Ramos (cell line): ENCODE measurements around the gene DYSF.

Source experiments
- in situ Hi-C: fragments of 300-500 bp; cut with MboI; formaldehyde crosslinking; loops from one replicate; pipeline ENCODE4 v1.14.3; 2022; ENCODE audit warnings: low sequenced_read_pairs; ENCODE audit not compliant: unreplicated experiment

DYSF gene

DNA sequence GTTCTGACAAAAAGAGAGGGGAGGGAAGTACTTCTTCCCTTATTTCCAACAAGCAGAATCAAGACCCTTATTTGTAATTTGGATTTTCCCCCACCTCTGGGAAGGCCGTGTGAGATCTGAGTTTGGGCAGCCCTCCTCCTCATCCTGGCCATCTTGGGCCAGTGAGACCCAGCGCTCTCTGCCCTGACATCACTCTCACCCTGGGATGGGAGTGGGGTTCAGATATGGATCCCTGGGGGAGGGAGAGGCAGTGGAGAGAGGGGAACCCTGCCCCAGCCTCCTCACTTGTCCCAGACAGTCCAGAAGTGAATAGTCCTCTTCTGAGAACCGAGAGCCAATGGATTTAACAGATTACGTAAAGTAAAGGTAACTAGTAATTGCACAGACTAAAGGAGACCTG is 64.5 kb downstream of the DYSF start:
- in situ Hi-C loops = loop anchor here (10.0 kb wide), 1 partner anchor 213 kb away; no protein-coding TSS in a partner anchor

DNA sequence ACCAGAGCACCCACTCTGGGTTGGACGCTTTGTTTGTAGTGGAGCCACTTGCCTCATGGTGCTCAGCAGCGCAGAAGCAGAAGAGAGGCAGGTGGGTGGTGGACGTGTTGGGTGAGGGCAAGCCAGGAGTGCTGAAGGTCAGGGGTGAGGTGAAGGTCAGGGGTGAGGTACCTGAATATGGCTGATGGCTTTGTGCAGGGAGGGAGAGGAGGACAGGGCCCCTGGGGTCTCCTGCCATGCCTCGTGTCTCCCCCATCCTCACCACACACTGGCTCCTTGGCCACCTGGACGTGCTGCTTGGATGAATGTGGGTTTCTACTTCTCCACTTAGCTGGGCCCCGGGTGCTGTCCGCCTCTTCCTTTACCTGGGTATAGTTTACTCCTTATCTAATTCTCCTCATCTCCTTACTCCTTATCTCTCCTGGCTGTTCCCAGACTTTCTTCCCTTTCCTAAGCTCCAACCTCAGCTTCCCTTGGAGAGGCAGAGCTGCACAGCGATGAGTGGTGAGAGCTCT is 68.1 kb downstream of the DYSF start:
- in situ Hi-C loops = no loop called here

DNA sequence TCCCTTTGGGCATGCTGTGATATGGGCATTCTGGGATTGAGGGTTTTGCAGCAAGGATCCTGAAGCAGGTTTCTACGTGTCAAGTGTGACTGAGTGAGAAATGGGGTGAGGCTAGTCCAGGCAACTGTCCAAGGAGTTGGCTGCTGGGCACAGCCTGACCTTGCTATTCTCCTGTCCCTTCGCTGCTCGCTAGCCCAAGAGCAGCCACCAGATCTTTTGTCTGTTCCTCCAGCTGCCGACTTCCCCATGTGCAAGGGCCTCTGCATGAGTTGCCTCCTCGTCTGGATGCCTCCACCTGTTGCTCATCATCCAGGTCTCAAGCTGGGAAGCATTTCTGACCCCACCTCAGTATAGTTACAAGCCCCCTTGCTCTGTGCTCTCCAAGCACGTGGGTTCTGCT is 71.1 kb downstream of the DYSF start:
- in situ Hi-C loops = no loop called here

DNA sequence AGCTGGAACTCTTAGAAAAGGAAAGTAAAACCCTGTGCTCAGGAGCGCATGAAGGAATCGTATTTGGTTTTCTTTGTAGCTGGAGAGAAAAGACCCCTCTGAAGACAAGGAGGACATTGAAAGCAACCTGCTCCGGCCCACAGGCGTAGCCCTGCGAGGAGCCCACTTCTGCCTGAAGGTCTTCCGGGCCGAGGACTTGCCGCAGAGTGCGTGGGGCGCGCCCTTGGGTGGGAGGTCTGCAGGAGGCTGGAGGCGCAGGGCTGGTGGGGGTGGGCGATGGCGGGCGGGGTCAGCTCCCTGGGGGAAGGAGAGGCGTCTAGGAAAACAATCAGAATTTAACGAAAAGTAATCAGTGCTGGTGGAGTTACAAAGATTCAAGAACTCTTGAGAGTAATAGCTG is 72.8 kb downstream of the DYSF start:
- in situ Hi-C loops = no loop called here

DNA sequence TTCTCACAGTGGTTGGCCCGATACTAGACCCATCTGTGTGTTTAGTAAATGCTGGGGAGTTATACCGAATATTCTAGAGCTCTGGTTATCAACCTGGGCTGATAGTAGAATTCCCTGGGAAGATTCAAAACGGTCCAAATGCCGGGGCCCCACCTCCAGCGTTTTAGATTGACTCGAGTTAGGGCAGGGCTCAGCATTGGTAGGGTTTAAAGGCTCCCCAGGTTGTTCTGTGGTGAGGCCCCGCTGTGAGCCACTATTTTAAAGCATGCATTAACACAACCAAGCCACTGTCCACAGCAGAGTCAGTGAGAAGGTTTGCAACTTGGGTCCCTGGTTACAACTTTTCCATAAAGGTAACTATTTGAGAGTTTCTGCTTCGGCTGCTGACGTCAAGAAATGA is 73.6 kb downstream of the DYSF start:
- in situ Hi-C loops = no loop called here

DNA sequence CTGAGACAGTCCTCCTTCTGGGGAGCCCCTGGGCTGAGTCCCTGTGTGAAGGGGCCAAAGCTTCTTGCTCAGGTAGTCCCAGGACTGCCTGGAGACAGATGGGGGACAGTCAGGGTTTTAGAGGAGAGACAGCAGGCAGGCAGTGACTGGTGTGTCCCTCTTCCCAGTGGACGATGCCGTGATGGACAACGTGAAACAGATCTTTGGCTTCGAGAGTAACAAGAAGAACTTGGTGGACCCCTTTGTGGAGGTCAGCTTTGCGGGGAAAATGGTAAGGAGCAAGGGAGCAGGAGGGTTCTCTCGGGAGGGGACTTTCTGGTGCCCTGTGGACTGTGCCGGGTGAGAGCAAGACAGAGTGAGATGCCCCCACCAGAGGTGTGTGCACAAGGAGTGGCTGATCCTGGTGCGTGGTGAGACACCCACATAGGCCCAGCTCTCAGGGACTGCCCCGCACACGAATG is 74.8 kb downstream of the DYSF start:
- in situ Hi-C loops = no loop called here

DNA sequence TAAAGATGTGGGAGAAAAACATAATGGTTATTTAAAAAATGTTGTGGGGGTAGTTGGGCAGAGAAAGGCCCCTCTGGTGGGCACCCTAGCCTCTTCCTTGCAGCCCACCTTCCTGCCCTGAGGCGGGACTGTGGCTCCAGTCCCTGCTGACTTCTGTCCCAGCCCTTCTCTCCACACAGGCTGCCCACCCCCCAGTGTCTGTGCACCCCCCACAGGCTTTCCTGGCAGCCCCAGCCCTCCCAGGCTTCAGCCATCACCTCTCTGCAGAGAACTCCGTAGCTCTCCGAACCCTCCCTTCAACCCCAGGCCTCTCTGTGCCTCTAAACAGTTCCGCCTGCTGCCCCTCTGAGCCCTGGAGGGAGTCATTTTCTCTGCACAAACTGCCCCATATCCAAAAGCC is 75.4 kb downstream of the DYSF start:
- in situ Hi-C loops = no loop called here

DNA sequence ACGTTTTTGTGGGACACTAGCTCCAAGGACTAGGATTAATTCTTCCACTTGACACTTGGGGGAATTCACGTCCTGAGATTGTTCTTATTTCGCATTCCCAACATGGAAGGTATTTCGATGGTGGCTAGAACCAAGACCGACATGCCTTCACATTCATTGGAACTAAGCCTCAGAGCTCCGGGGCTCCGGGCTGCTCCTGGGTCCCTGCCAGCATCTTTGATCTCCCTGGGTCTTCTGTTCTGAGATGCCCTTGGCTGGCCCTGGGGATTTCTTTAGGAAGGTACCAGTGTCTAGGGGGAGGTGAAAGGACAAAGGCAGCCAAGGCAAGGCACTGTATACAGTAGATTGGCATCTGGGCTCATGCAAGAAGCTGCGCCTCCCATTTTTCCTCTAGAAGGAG is 76.8 kb downstream of the DYSF start:
- in situ Hi-C loops = no loop called here

DNA sequence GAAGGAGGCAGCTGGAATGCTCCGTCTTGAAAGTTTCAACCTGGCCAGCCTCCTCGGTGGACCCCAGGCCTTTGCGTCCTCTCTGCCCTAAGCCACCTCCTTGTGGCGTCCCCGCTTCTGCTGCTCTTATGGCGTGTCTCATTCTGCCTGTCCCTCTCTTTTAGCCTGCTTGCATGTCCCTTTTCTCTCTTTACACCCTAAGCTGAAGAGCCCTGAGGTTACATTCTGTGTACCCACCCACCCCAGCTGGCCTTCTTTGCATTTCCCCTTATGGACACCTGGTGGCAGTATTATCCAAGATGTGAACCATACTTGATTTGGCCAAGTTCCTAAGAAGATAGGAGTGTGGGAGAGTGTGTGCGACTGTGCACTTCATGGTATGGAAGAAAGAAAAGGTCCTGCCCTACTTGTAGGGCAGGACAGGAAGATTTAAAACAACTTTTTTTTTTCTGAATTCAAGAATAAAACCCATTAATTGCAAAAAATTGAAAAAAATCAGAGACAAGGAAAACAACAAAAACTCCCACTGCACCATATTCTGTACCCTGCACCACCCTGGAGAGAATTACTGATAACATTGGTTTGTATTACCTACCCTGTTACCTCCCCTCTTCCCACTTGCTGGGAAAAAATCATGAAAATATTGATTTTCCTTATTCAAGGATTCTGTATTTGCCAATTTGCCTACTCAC is 77.4 kb downstream of the DYSF start:
- in situ Hi-C loops = no loop called here

DNA sequence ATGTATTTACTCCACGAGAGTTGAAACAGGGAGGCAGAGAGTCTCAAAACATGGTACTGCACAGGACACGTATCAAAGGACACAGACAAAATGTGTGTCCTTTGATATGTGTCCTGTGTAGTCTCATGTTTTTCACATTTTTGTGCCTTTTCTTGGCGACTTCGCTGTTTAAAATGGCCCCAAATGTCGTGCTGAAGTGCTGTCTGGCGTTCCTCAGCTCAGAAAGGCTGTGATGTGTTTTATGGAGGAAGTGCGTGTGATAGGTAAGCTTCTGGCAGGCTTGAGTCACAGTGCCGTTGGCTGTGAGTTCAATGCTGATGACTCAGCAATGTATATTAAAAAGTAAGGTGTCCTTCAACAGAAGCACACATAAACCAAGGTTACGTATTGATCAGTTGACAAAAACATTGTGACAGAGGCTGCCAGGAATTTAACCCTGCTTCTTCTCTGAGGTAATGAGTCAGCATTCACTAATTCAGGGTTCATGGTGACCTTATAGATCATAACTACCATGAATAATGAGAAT is 78.2 kb downstream of the DYSF start:
- in situ Hi-C loops = no loop called here

DNA sequence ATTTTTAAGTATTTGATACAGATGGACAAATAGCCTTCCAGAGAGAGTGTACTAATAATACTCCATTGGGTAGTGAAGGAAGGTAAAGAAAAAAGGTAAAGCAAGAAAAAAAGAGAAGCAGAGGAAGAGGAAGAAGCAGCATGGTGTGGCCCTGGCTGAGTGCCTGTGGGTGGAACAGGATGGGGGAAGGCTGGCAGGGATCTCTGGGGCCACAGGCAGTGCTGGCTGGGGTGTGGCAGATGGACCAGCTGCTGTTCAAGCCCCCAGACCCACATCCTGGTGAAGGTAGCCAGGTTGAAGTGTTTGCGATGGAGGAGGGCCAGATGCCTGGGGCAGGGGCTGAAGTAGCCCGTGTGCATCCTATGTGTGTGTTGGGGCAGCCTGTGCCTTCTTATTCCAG is 79.0 kb downstream of the DYSF start:
- in situ Hi-C loops = no loop called here

DNA sequence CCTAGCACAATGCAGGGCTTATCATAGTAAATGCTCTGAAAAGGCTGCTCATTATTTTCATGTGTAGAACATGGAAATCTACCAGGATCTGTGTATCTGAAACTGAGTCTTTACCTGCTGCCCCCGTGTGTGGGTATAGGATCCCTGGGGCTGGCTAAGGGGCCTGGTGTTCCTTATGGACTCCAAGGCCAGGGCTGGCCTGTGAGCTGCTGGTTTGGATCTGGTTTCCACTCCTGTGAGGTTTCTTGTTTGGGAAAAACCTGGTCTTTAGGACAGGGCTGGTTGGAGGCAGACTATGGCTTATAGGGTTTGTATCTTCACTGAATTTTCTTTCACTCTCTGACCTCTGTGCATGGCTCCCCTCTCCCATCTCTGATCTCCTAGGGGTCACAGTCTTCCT is 80.8 kb downstream of the DYSF start:
- in situ Hi-C loops = no loop called here

DNA sequence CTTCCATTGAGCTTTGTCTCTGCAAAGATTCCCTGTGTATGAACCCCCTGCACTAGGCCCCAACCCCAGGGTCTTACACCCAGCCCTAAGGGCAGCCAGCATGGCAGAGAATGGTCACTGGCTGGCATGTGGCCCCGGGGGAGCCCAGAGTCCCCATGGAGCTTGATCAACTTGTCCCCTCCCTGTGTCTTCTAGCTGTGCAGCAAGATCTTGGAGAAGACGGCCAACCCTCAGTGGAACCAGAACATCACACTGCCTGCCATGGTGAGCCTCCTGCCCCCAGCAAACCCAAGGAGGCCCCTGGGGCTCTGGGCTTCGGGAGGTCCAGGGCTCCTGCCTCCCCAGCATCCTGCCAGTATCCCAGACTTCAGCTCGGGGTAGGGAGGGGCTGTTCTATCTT is 81.5 kb downstream of the DYSF start:
- in situ Hi-C loops = no loop called here

DNA sequence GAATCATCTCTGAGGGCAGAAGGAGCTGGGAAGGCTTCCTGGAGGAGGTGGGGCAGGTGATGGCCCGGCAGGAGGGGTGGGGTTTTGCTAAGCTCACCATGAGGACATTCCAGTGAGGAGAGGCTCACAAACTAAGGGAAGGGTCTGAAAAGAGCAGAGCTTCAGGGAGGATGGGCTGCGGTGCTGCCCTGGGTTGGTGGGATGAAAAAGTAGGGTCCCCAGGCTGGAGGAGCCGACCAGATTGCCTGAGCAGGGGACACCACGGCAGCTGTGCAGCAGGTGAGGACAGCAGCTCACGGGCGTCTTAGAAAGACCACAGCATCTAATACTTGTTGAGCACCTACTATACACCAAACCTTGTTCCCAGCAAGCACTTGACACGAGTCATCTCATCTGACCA is 82.2 kb downstream of the DYSF start:
- in situ Hi-C loops = no loop called here

DNA sequence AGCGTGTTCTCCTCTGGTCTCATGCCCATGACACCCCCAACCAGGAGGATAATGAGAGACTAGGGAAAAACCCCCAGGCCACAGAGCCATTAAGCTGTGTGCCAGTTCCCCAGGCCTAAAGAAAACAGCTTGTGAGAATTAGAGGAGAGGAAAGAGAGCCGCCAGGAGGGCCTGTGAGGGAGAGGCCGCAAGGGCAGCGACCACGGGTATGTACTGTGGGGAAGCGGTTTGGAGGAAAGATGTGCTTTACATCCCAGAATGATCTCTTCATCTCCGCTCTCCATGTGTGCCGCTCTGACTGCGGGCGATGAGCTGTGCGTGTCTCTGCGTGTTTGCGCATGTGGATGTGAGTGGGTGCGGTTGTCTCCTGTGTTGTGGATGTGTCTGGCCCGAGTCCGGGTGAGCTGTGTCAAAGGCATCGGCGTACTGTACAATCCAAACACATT is 82.9 kb downstream of the DYSF start:
- in situ Hi-C loops = no loop called here

DNA sequence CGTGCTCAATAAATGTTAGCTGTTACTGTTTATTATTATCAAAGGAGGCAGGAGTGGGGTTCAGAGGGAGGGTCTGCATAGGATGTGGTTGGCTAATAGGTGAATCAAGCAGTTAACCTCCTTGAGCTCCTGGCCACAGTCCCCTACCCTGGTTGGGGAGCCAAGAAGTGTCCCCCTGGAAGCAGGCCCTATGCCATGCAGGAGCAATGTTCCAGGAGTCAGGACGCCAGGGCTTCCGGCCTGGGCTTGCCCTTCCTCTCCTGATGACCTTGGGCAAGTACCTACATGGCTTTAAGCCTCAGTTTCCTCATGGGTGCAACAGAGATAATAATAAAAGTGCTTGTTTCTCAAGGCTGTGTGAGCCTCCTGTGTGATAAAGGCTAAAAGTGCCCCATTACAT is 84.9 kb downstream of the DYSF start:
- in situ Hi-C loops = no loop called here

DNA sequence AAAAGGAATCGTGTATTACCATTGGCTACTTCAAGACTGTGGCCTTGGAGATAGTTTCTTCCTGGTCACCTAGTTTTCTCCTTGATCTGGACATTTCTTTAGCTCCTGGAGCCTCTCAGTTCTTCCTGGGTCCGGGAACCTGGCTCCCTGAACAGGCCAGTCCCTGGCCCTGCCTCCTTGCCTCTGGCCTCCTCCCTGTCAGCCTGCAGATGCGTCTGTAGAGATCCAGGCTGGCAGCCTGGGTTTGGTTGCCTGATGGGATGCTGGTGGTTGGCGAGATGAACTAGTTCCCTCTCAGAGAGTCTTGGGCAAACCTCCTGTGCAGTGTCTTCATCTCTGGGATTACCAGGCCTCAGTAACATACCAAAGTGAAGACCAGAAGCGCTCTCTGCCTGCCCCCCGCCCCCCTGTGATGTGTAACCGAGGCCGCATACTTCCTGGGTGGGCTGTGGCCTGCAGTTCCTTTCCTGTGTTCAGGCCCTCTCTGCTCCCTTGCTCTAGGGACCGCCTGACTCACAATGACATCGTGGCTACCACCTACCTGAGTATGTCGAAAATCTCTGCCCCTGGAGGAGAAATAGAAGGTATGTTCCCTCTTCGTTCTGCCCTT is 85.4 kb downstream of the DYSF start:
- in situ Hi-C loops = no loop called here

DNA sequence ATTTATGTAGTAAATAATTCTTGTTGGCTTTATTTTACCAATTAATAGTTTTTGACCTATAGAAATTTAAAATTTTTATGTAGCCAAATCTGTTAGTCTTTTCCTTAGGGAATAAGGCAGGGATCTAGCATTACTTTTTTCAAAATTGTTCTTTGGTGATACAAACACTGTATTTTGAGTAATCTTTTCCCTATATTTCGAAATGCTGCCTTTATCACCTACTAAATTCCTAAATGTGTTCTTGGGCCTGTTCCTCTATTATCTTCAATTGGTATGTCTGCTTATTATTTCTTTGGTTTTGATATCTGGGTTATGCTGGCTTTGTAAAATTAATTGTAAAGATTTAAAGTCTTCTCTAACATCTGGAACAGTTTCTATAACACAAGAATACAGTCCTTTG is 87.5 kb downstream of the DYSF start:
- in situ Hi-C loops = no loop called here

DNA sequence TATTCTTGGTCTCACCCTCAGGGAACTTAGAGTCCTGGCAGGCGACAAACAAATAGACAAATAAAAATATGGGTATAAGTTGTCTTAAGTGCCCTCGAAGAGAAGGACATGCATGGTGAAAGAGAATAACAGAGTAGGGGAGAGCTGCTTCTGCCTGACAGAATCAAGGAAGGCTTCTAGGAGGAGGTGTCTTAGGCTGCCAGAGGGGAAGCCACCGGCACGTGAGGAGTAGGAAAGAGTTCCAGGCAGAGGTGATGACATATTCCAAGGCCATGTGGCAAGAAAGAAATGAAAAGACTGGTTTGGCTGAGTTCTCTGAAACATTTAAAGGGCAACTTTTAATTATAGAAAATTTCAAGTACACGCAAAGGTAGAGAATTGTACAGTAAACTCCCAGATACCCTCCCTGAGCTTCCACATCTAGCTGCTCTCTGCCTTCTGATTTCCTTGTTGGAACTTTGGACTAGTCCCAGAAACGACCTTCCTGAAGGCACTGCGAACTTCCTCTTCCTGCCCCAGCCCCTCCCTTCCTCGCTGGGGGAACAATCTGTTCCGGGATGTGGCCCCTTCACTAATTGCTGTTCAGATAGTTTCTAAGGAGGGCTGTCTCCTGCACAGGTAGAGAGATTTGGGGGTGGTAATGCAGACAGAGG is 91.7 kb downstream of the DYSF start:
- in situ Hi-C loops = no loop called here

DNA sequence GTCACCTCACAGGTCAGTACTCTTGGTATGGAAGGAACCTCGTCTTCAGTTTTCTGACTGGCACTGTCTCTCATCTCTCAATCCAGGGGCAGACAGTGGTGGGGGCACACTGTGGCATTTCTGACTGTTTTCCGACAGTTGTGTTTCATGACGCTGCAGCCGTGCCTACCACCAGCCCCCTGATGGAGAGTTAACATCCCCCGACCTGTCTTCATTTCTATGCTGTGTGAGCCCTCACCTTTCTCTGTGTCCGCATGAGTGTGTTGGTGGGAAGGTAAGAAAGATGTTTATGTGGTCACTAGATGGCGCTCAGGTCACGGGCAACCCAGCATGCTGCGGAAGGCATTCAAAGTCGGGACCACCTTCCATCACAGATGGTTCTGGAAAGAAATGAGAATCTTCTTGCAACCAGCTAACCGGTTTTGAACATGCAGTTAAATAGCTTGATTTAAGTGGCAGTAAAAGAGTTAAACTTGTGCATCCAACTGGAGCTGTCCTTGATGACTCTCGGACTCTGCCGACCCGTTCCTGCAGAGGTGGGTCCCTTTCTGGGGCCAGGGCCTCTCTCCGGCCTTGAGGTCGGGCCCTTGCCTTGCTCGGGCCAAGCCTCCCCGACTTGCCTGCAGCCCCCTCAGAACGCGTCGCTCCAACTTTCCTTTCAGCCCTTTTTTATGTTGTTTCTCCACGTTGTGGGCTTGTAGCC is 92.4 kb downstream of the DYSF start:
- in situ Hi-C loops = no loop called here

DNA sequence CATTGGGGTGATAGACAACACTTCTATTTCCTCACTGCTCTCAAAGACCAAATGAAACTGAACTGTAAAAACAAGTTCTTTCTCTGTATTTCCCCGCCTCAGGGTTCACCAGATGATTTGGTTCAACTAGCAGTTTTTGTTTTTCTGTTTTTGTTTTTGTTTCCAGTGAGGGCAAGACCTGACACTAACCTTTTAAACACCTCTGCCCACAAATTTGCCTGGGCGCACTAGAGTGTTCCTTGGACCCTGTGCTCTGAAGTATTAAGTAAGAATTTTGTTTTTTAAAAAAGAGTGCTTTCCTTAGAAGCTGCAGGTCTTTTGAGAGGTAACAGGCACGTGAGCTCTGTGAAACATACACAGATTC is 92.9 kb downstream of the DYSF start:
- in situ Hi-C loops = no loop called here
